CD4-positive, alpha-beta T cell treated with Interferon alpha-2 for 1 hour (primary cell): ENCODE data around the gene PADI3.

Source experiments
- DNase-seq, 2 donors: peaks; one replicate each; pipeline ENCODE4 v3.0.0-alpha.2; 2020 to 2022

Gene PADI3

DNA sequence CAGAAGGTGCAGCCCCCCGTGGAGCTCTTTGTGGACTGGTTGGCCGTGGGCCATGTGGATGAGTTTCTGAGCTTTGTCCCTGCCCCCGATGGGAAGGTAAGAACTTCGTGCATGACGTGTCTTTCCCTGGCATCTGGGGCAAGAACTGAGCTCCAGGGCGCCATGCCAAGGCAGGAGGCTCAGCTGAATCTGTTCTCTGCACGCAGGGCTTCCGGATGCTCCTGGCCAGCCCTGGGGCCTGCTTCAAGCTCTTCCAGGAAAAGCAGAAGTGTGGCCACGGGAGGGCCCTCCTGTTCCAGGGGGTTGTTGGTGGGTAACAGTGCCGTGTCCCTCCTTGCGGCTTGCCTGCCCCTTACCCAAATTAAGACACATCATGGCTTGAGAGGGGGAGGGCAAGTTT is 27.7 kb downstream of the PADI3 start:
- DNase-seq, result peak in 1 of 2 donors; percentile 24

DNA sequence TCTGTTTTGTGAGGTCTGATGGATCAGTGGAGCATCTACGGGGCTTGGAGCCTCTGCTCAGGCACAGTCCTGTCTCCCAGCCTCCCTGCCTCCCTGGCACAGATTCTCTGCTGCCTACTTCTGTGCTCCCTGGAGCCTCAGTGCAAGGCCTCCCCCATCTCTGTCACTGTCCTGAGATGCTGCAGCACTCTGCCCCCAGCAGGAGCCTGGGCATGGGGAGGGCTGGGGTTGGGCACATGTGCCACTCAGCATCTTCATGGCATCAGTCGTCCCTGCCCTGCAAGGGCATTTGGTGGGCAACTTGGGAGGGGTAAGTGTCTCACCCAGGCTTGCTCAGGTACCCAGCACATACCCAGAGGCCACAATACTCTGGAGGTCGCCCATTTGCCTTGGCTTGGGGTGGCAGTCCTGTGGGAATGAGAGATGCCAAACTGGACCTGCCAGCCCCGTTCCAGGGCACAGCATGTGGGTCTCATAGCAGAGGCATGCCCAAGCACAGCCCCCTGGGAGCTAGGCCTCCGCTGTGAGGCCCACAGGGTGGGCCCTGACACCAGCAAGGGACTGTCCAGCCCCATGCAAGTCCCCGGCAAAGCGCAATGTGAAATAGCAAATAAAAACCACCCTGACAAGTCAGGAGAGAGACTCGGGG is 28.7 kb downstream of the PADI3 start:
- no peak for DNase-seq

DNA sequence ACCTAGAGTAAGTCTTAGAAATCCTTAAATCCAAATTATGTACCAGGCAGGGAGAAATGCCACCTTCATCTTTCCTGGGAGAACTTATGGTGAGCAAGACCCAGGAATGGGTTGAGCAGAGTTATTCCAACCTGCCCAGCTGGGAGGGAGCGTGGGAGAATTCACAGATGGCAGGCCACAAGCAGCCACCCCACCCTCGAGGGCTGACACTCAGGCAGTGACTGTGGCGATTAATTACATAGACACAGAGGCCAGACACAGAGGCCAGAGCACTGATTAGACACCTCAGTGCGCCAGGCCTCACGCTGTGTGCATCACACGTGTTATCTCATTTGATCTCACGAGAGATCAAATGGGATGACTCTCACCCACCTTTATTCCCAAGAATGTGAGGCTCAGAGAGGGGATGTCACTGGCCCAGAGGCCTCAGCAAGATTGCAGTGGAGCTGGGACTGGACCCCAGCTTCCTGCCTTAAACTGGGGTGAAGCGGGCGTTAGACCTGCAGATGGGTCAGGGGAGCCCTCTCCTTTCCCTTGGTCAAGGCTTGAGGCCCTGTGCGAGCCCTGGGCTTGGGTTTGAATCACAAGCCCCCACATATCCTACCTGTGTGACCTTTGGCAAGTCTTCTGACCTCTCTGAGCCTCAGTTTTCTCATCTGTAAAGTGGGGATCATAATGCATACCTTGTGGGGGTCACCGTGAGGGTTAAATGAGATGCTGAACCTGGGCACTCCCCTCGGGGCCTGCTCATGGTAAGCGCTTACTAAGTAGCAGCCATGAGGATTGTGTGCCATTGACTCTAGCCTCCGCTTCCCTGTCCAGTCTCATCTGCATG is 30.3 kb downstream of the PADI3 start:
- no peak for DNase-seq

DNA sequence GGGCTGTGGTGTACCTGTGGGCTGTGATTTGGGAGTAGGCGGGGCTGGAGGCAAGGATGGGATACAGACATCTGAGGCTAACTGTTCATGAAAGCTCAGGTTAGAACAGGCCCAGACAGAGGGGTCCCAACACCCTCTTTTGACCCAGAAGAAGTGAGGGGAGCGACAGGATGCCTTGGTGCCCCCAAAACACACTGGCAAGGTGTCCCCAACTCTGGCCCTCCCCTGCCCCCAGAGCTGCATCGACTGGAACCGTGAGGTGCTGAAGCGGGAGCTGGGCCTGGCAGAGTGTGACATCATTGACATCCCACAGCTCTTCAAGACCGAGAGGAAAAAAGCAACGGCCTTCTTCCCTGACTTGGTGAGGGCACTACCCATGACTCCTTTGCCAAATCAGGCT is 31.5 kb downstream of the PADI3 start:
- no peak for DNase-seq

DNA sequence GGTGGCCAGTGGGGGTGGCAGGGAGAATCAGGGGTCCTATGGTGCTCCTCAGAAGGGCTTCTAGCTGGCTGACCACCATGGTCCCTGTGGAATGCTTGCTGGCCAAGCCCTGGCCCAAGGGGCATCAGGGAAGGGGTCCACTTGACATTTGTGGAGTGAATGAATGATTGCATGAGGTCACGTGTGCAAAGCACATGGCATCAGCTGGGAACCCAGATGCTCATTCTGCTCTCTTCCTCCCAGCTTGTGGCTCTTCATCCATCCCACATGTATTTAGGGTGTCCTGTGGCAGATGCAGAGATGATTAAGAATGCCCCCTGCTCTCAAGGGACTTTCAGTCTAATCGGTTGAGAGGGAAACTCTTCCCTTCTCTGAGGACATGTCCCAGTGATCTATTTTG is 32.0 kb downstream of the PADI3 start:
- DNase-seq, result no peak

DNA sequence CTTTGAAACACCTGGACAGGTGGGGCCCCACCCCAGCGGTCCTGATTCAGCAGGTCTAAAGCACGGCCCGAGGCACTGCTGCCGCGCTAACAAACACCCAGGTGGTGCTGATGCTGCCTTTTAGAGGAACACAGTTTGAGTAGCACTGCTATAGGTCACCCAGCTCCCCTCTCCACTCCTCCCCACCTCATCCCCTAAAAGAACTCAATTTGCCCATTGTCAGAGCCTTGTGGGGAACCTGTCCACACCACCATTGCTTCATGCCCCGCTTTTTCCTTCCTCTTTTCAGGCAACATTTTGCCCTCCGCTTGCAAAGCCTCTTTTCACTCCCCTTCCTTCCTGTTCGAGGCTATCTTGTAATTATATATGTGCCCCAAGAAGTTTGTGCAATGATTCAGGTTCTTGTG is 32.9 kb downstream of the PADI3 start:
- peak; percentile 7 to 27 for DNase-seq

DNA sequence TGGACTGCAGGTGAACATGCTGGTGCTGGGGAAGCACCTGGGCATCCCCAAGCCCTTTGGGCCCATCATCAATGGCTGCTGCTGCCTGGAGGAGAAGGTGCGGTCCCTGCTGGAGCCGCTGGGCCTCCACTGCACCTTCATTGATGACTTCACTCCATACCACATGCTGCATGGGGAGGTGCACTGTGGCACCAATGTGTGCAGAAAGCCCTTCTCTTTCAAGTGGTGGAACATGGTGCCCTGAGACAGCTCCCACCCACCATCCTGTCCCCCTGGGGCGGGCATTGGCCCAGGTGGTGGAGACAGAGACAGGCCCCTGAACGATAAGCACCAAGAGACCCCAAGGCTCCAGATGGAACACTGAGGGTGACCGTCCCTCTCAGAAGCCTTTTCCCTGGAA is 33.9 kb downstream of the PADI3 start:
- no peak for DNase-seq

DNA sequence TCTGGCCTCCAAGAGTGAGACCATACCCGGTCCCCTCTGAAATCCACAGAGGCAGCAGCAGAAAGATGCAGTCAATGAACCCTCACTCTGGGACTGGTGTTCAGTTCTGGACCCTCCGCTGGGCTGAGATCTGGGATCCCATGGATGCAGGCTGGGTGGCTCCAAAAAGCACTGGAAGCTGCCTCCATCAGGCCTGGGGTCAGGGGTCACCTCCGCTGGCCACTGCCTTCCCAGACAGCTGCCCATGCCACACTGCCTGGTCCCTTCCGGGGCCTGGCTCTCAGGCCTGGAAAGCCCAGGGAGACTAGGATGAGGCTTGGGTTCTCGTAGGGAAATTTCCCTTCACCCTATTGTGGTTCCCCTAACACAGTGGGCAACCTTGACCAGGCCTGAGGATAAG is 37.7 kb downstream of the PADI3 start:
- no peak for DNase-seq

DNA sequence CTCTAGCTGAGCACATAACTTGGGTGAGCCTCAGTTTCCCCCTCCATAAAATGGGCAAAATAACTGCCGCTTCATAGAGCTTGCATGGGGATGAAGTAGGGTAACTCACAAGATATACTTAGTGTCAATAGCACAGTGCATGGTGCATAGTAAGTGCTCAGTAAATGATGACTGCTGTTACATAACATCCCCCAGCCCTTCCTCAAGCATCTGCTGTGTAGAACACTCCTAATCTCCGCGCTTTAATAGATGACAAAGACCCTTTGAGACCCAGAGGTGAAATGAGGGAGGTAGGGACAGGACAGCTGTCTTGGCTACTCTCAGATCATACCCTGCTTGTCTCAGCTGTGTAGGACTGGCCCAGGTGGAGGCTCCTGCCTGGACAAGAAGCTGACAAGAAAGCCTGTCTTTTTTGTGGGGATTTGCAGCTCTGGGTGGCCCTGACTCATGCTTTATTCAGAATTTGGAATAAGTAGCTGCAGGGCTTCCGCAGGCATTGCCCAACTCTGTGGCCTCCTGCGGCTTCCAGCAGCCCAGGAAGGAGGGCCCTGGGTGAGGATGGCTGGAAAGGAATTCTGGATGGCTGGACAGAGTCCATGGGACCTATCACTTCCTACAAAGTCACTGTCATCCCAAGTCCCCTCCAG is 38.4 kb downstream of the PADI3 start:
- no peak for DNase-seq

DNA sequence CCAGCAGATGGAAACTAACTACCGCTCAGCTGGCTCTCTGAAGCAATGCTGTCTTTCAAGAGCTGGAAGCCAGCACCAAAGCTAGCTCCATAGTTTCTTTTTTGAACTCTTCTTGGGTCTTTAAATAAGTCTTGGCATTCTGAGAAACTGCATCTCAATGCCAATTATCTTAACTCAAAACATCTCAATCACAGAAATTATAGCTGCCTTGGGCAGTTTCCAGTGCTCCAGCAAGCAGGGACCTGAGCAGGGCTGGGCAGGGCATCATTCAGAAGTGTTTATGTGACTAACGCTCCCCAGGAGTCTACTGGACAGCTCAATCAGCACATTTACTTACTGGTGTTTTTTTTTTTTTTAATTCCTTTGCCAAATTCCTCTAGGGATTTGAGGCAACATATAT is 40.8 kb downstream of the PADI3 start:
- no peak for DNase-seq

DNA sequence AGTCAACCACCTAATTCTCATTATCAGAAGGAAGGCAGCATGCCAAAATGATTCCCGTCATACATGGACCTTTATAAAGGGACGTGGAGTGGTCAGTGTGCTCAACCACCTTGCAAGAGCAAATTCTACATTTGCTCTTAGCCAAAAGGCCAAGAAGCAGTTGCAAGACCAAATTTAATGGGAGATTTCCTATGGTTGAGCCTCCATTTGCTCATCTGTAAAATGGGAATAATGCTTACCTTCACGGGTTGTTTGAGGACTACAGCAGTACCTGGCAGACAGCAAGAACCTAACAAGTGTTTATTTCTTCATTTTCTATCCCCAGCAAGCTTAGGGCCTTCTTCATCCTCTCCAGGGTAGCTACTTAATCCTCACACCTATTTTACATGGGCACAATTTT is 41.7 kb downstream of the PADI3 start:
- no peak for DNase-seq

DNA sequence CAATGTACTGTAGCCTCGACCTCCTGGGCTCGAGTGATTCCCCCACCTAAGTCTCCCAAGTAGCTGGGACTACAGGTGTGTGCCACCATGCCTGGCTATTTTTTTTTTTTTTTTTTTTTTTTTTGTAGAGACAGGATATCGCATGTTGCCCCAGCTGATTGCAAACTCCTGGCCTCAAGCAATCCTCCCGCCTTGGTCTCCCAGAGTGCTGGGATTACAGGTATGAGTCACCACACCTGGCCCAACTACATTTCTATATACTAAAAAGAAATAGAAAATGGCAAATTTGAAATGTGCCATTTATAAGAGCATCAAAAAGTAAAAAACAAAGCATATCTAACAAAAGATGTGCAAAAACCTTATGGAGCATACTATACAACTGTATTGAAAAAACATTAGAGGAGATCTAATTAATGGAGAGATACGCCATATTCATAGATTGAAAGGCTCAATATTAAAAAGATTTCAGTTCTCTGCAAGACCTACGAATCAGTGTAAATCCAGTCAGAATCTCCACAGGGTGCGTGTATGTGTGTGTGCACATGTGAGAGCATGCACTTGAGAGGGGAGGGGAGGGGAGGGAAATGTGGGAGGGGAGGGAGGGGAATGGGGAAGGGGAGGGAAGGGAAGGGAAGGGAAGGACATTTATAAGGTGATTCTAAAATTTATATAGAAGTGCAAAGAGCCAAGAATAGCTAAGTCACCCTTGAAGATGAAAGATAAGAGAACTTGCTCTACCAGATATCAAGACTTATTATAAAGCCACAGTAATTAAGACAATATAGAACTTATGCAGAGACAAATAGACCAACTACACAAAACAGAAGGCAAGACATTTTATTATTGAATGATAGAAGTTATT is 43.6 kb downstream of the PADI3 start:
- DNase-seq, result no peak

DNA sequence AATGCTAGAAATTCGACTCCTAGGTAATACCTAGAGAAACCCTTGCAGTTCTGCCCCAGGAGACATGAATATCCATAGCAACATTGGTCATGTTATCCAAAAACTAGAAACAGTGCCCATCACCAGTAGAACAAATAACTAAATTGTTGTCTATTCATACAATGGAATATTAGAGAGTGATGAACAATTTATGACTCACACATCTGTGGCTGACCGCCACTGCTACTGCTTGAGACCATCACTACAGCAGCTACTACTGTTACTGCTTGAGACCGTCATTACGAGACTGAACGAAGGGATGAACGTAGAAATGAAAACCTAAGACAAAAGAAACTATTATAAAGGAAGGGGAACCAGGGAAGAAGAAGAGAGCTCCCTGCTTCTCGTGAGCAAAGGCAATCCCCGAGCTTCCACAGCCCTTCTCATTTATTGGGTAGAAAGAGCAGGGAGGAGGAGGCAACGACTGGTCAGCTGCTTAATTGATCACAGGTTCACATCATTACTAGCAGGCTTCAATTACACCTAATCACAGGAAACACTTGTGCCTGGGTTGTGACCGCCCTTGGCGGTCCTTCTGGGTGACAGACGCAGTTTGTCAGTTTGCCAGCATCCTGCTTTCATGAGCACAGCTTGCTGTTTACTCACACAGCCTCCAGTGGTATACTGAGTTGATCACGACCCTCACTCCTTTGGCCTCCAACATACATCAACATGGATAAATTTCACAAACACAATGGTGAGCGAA is 45.0 kb downstream of the PADI3 start:
- DNase-seq, result no peak

DNA sequence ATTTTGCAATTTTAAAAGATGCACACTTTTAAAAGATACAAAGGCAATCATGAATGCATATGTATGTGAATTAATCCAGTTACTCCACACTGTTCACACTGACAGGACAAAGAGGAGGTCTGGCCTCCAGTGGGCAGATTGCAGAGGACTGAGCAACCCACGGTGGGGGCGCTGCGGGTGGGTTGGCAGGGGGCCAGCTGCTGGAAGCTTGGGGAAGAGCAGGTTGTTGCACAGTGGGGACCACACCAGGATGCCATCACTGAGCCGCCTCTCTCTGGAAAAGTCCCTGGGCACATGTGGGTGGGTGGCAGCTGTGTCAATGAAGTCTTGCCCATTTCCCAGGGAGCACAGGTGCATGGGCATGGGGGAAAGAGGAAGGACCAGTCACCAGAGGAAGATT is 46.4 kb downstream of the PADI3 start:
- no peak for DNase-seq

DNA sequence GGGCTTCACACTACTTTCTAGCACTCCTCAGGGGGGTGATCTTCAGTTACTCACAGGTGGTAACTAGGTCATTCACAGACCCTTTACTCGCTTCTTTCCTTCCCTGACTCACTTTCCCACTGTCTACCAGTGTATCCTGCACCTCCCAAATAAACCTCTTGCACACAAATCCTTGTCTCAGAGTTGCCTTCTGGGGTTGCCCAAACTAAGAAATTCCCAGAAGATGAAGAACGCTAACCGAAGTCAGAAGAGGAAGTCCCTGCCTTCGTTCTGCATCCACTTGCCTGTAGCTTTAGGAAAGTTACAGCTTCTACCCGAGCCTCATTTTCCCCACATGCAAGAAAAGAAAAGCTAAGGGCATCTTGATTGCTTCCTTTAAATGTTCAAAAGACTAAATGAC is 47.2 kb downstream of the PADI3 start:
- DNase-seq, result no peak

DNA sequence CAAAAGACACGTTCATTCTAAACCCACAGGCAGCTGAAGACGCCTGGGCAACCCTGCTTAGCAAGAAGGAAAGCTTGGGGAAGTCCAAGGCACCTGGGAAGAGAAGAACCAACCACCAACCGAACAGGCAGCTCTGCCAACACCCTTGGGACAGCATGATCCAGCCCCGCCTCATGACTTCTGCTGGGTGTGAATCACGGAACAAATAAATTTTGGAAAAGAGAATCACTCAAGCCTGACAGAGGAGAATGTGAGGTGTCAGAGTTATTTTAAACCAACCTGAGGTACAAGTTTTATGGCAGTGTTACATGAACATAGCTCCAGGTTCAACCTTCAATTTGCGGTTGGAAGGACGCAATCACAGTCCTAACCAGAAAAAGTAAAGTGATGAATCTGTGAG is 49.1 kb downstream of the PADI3 start:
- no peak for DNase-seq

DNA sequence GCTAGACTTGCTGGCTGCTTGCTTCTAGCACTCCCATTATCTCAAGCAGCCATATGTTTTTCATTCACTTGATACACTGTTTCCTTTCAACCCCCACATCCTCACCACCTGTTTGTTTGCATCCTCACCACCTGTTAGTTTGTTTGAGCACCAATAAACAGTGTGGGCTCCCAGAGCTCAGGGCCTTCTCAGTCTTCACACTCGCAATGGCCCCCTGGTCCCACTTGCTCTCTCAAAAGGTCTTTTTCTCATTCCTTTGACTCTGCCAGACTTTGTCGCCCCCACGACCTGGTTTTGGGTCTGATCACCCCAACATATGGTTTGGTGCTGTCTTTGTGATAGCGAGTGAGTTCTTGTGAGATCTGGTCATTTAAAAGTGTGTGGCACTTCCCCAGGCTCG is 52.9 kb downstream of the PADI3 start:
- DNase-seq, result no peak

DNA sequence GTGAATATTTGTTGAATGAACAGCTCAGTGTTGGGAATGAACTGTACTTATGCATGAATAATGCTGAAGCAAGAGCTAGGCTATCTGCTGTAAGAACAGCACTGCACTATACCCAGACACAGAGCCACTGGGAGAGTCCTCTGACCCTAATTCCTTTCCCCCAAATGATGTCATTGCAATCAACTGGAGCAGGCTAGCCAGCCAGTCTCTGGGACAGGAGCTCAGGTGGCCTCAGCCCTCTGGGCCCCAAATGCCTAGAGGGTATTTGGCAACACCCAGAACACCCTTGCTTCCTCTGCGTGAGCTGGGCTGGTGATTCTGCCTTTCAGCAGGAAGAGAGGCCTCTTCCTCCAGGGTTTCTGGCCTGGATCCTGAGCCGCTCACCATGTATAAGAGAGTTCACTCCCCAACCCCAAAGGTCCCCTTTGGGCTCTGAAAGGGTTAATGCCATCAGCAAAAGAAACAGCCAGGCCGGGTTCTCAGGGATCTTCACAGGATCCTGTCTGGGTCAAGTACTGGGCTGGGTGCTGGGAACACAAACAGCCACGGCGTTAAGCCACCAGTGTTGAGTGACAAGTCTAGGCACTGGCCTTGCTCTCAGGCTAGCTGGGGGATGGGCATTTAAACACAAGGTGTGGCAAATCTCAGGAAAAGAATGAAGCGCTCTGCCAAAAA is 55.4 kb downstream of the PADI3 start:
- no peak for DNase-seq

DNA sequence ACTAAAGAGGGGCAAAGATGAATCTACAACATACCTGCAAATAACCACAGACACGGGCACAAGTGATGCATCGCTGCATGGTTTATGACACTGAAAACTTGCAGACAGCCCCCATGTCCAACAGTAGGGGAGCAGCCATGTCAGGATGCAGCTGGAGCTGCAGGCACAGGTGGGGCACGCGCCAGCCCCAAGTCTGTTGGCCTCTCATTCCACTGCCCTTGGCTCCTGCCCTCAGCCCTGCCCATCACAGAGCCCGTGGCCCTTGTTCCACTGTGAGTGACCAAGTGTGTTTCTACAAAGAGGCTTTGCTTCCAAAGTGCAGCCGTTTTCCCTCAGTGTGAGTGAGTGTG is 55.9 kb downstream of the PADI3 start:
- DNase-seq, result no peak

DNA sequence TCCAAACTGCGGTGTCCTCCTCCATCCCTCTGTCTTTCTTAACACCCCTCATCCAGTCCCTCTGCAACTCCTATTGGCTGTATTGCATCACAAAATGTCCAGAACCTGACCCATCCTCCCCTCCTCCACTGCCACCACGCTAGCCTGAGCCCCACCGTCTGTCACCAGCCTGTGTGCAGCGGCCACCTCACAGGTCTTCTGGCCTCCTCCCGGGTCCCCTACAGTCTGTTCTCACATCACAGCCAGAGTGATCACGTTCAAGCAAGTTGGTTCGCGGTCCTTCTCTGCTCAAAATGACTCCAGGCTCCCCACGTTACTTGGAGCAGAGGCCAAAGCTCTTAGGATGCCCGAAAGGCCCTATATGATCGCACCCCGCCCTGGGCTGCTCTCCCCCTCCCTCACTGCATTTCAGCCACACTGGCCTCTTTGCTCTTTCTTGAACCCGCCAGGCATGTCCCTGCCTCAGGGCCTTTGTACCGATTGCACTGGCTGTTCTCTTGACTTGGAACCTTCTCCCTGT is 56.7 kb downstream of the PADI3 start:
- DNase-seq, result no peak

DNA sequence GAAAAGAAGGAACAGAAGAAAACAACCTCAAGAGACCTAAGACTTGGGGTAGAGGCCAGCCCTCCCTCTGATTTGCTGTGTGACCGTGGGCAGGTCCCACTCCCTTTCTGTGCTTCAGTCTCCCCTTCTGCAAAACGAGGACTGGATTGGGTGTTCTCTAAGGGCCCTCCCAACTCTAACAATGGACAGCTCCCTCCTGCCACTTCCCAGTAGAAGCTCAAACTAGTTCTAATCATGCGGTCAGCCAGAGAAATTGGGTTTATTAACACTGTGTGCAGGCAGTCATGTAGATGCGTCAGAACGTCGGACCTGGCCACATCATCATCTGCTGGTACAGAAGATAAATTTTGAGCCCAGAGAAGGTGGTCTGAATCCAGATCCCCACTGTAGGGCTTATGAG is 57.5 kb downstream of the PADI3 start:
- DNase-seq, result no peak

DNA sequence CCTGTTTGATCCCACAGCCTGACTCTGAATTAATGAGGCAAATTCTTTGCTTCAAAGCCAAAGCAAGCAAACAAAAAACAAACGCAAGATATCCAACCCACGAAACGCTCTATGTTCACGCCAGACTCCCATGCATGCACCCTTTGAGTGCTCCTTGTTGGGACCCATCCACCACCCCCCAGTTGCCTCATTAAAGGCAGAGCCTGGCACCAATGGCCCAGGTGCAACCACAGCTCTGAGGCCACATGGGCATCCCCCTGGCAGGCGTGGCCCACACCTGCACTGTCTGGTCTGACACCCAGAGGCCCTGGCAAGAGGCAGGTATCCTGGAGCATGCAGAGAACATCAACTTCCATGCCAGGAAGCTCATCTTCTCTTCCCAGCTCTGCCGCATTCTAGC is 58.0 kb downstream of the PADI3 start:
- no peak for DNase-seq
